HEK293 (cell line): ENCODE data around the gene NUAK1.

Source experiments
- CTCF ChIA-PET: fragments of 350-600 bp; formaldehyde crosslinking; extraction: SDS; loops from one replicate; lab custom pipeline; 2021; ENCODE audit warnings: antibody characterized with exemption; lab: Yijun Ruan, JAX
- POLR2A ChIA-PET: fragments of 300-600 bp; formaldehyde crosslinking; extraction: SDS; loops from one replicate; lab custom pipeline; 2020; ENCODE audit warnings: antibody characterized with exemption, inconsistent platforms; lab: Yijun Ruan, JAX
- H3K27ac ChIP-seq: fragments of 200-500 bp; sonication (Bioruptor generic); 2 replicates; pipeline ENCODE4 v1.5.1; 2014; ENCODE audit warnings: low read depth, low read length, control low read depth, inconsistent platforms; ENCODE audit errors: extremely low read depth
- H3K36me3 ChIP-seq, 2 experiments: fragments of 200-500 bp in 1 of 2; sonication (Bioruptor generic) in 1 of 2; 1 replicate in 1 of 2; 2 replicates in 1 of 2; pipeline ENCODE4 v1.5.1; 2014 to 2017; ENCODE audit warnings: inconsistent platforms in 2 of 2, low read length in 2 of 2; ENCODE audit not compliant: control insufficient read depth in 2 of 2, insufficient read depth in 1 of 2
- H3K4me1 ChIP-seq: fragments of 200-500 bp; sonication (Bioruptor generic); 2 replicates; pipeline ENCODE4 v1.5.1; 2014; ENCODE audit warnings: mild to moderate bottlenecking, low read length, inconsistent platforms; ENCODE audit not compliant: control insufficient read depth, insufficient read depth
- H3K4me3 ChIP-seq: 2 replicates; pipeline ENCODE4 v1.5.1; 2011; ENCODE audit warnings: low read depth, mild to moderate bottlenecking, control low read depth, low read length, moderate library complexity
- H3K9me3 ChIP-seq: fragments of 200-500 bp; sonication (Bioruptor generic); 2 replicates; pipeline ENCODE4 v1.5.1; 2014; ENCODE audit warnings: low read depth, low read length, inconsistent platforms; ENCODE audit not compliant: control insufficient read depth, insufficient read depth
- BCL6B ChIP-seq: fragments of 450-650 bp; formaldehyde crosslinking; IDR thresholded peaks from 2 replicates; pipeline ENCODE4 v1.5.1; 2017; ENCODE audit warnings: missing biosample characterization, missing genetic modification characterization
- EGR2 ChIP-seq: fragments of 450-650 bp; formaldehyde crosslinking; IDR thresholded peaks from 2 replicates; pipeline ENCODE4 v1.5.1; 2016; ENCODE audit warnings: low read depth, missing biosample characterization, missing genetic modification characterization
- GFI1B ChIP-seq: fragments of 450-650 bp; formaldehyde crosslinking; IDR thresholded peaks from 2 replicates; pipeline ENCODE4 v1.5.1; 2016; ENCODE audit warnings: missing biosample characterization, missing genetic modification characterization
- PATZ1 ChIP-seq: fragments of 450-650 bp; formaldehyde crosslinking; IDR thresholded peaks from 2 replicates; pipeline ENCODE4 v1.5.1; 2016; ENCODE audit warnings: missing biosample characterization, missing genetic modification characterization
- PRDM4 ChIP-seq: fragments of 450-650 bp; formaldehyde crosslinking; IDR thresholded peaks from 2 replicates; pipeline ENCODE4 v1.5.1; 2017; ENCODE audit warnings: missing biosample characterization, missing genetic modification characterization
- RBAK ChIP-seq: fragments of 450-650 bp; formaldehyde crosslinking; IDR thresholded peaks from 2 replicates; pipeline ENCODE4 v1.5.1; 2016; ENCODE audit warnings: missing biosample characterization, missing genetic modification characterization
- SP2 ChIP-seq: fragments of 450-650 bp; formaldehyde crosslinking; IDR thresholded peaks from 2 replicates; pipeline ENCODE4 v1.5.1; 2016; ENCODE audit warnings: missing biosample characterization, missing genetic modification characterization
- ZBTB17 ChIP-seq: fragments of 450-650 bp; formaldehyde crosslinking; IDR thresholded peaks from 2 replicates; pipeline ENCODE4 v1.5.1; 2016; ENCODE audit warnings: missing biosample characterization, missing genetic modification characterization
- ZBTB26 ChIP-seq: fragments of 450-650 bp; formaldehyde crosslinking; optimal IDR thresholded peaks from 2 replicates; pipeline ENCODE3; 2016; ENCODE audit warnings: missing biosample characterization, mild to moderate bottlenecking, missing genetic modification characterization
- ZFP69B ChIP-seq: fragments of 450-650 bp; formaldehyde crosslinking; IDR thresholded peaks from 2 replicates; pipeline ENCODE4 v1.5.1; 2016; ENCODE audit warnings: missing biosample characterization, missing genetic modification characterization
- ZNF10 ChIP-seq: fragments of 450-650 bp; formaldehyde crosslinking; IDR thresholded peaks from 2 replicates; pipeline ENCODE4 v1.5.1; 2017; ENCODE audit warnings: missing biosample characterization, missing genetic modification characterization
- ZNF132 ChIP-seq: fragments of 450-650 bp; formaldehyde crosslinking; IDR thresholded peaks from 2 replicates; pipeline ENCODE4 v1.5.1; 2017; ENCODE audit warnings: missing biosample characterization, missing genetic modification characterization, borderline replicate concordance
- ZNF146 ChIP-seq: fragments of 450-650 bp; formaldehyde crosslinking; IDR thresholded peaks from 2 replicates; pipeline ENCODE4 v1.5.1; 2016; ENCODE audit warnings: missing biosample characterization, missing genetic modification characterization
- ZNF266 ChIP-seq: fragments of 450-650 bp; formaldehyde crosslinking; IDR thresholded peaks from 2 replicates; pipeline ENCODE4 v1.5.1; 2016; ENCODE audit warnings: missing biosample characterization, missing genetic modification characterization, low read depth
- ZNF280C ChIP-seq: fragments of 450-650 bp; formaldehyde crosslinking; IDR thresholded peaks from 2 replicates; pipeline ENCODE4 v1.5.1; 2016; ENCODE audit warnings: missing biosample characterization, missing genetic modification characterization
- ZNF311 ChIP-seq: fragments of 450-650 bp; formaldehyde crosslinking; IDR thresholded peaks from 2 replicates; pipeline ENCODE4 v1.5.1; 2017; ENCODE audit warnings: missing biosample characterization, missing genetic modification characterization, borderline replicate concordance
- ZNF394 ChIP-seq: fragments of 450-650 bp; formaldehyde crosslinking; IDR thresholded peaks from 2 replicates; pipeline ENCODE4 v1.5.1; 2016; ENCODE audit warnings: missing biosample characterization, missing genetic modification characterization, mild to moderate bottlenecking, moderate library complexity, borderline replicate concordance
- ZNF404 ChIP-seq: fragments of 450-650 bp; formaldehyde crosslinking; IDR thresholded peaks from 2 replicates; pipeline ENCODE4 v1.5.1; 2017; ENCODE audit warnings: missing biosample characterization, missing genetic modification characterization
- ZNF548 ChIP-seq: fragments of 450-650 bp; formaldehyde crosslinking; IDR thresholded peaks from 2 replicates; pipeline ENCODE4 v1.5.1; 2016; ENCODE audit warnings: missing biosample characterization, missing genetic modification characterization
- ZNF596 ChIP-seq: fragments of 450-650 bp; IDR thresholded peaks from 2 replicates; pipeline ENCODE4 v1.5.0; 2018; ENCODE audit warnings: missing biosample characterization, mild to moderate bottlenecking, missing genetic modification characterization, moderate library complexity
- ZNF692 ChIP-seq: fragments of 450-650 bp; formaldehyde crosslinking; IDR thresholded peaks from 2 replicates; pipeline ENCODE4 v1.5.1; 2016; ENCODE audit warnings: missing biosample characterization, missing genetic modification characterization
- ZNF843 ChIP-seq: fragments of 450-650 bp; formaldehyde crosslinking; IDR thresholded peaks from 2 replicates; pipeline ENCODE4 v1.5.1; 2016; ENCODE audit warnings: missing biosample characterization, missing genetic modification characterization
- ZSCAN18 ChIP-seq: fragments of 450-650 bp; formaldehyde crosslinking; IDR thresholded peaks from 2 replicates; pipeline ENCODE4 v1.5.1; 2016; ENCODE audit warnings: missing biosample characterization, missing genetic modification characterization

Gene NUAK1

GRCh38 chr12:106120519-106121105 is 18.1 kb downstream of the NUAK1 start:
- POLR2A ChIA-PET, result no interaction called here
- Histone ChIP-seq H3K4me1 (no peaks in the 10 kb centered on the region), H3K36me3 (no peaks in the 10 kb centered on the region), H3K27ac (no peak overlapping the region), H3K9me3 (no peaks in the 10 kb centered on the region), H3K4me3 (no peak overlapping the region)
- TF ChIP-seq ZNF266 (tag by site-specific recombination) (no peak), ZBTB17 (no peak), ZNF596 (tag by site-specific recombination) (no peak), GFI1B (tag by site-specific recombination) (no peak), ZFP69B (tag by site-specific recombination) (no peak), PATZ1 (tag by site-specific recombination) (no peak), ZSCAN18 (tag by site-specific recombination) (no peak), SP2 (tag by site-specific recombination) (no peak), RBAK (tag by site-specific recombination) (no peak), ZNF692 (tag by site-specific recombination) (no peak), ZNF280C (tag by site-specific recombination) (no peak), ZNF548 (tag by site-specific recombination) (no peak), ZNF311 (tag by site-specific recombination) (no peak), ZNF10 (tag by site-specific recombination) (no peak), ZNF146 (no peak), ZNF843 (tag by site-specific recombination) (no peak), EGR2 (tag by site-specific recombination) (no peak)
- CTCF ChIA-PET, result no interaction called here

GRCh38 chr12:106119301-106119700 is 19.5 kb downstream of the NUAK1 start:
- Histone ChIP-seq H3K9me3 (no peaks in the 10 kb centered on the region), H3K36me3 (no peaks in the 10 kb centered on the region), H3K27ac (no peak overlapping the region), H3K4me3 (no peak overlapping the region), H3K4me1 (no peaks in the 10 kb centered on the region)
- ChIA-PET CTCF (interaction anchor here (0.5 to 1.5 kb wide), 3 partner anchors 10 to 60 kb away, joined by 3 to 7 read pairs (median 4); no protein-coding TSS in a partner anchor), POLR2A (no interaction called here)
- TF ChIP-seq ZNF404 (no peak), PRDM4 (no peak), ZNF132 (no peak), ZBTB26 (tag by site-specific recombination) (no peak), BCL6B (tag by site-specific recombination) (no peak), ZNF843 (tag by site-specific recombination) (no peak), ZNF394 (tag by site-specific recombination) (no peak)
